HepG2 (cell line): Measurements from ENCODE around the gene ANO6. TPM values are rescaled to one million over a fixed set of nuclear protein-coding genes. Genes with fewer than 3 reads are reported as not detected.

Source experiments
- CEBPB ChIP-seq: IDR thresholded peaks from 2 replicates; pipeline ENCODE4 v1.6.1; 2011; ENCODE audit warnings: low read depth, low read length, improper control_type of control experiment, borderline replicate concordance
- HOXA5 ChIP-seq: sonication (generic); formaldehyde crosslinking; IDR thresholded peaks from 2 replicates; pipeline ENCODE4 v1.4.0; 2020; ENCODE audit warnings: missing genetic modification reagents
- NFKB2 ChIP-seq: sonication (generic); formaldehyde crosslinking; IDR thresholded peaks from 2 replicates; pipeline ENCODE4 v1.4.0; 2020; ENCODE audit warnings: missing genetic modification reagents, borderline replicate concordance
- PHF20 ChIP-seq: sonication (generic); formaldehyde crosslinking; IDR thresholded peaks from 2 replicates; pipeline ENCODE4 v1.5.0; 2020; ENCODE audit warnings: mild to moderate bottlenecking, missing genetic modification reagents
- SMAD1 ChIP-seq: sonication (generic); formaldehyde crosslinking; IDR thresholded peaks from 2 replicates; pipeline ENCODE4 v1.4.0; 2020; ENCODE audit warnings: missing genetic modification reagents, low read depth, mild to moderate bottlenecking, borderline replicate concordance
- TP53 ChIP-seq: sonication (generic); formaldehyde crosslinking; conservative IDR thresholded peaks from 2 replicates; pipeline ENCODE4 v1.4.0; 2020; ENCODE audit warnings: missing genetic modification reagents
- ZBTB38 ChIP-seq: sonication (generic); formaldehyde crosslinking; IDR thresholded peaks from 2 replicates; pipeline ENCODE4 v1.5.1; 2020; ENCODE audit warnings: mild to moderate bottlenecking, missing genetic modification reagents
- ZNF543 ChIP-seq: sonication (generic); formaldehyde crosslinking; IDR thresholded peaks from 2 replicates; pipeline ENCODE4 v1.4.0; 2020; ENCODE audit warnings: mild to moderate bottlenecking, missing genetic modification reagents
- ZNF790 ChIP-seq: sonication (generic); formaldehyde crosslinking; IDR thresholded peaks from 2 replicates; pipeline ENCODE4 v1.8.0; 2022; ENCODE audit warnings: missing genetic modification reagents, mild to moderate bottlenecking, borderline replicate concordance
- polyA plus RNA-seq, 8 experiments: library from polyadenylated mRNA; depleted of rRNA in 3 of 8; stranded (reverse) in 7 of 8; unstranded in 1 of 8; fragments of >200 nt; fragmentation: Illumina TruSeq in 4 of 8; extraction: Trizol in 4 of 8; gene quantifications; 2 replicates each; pipeline versions ENCODE4 v1.2.1 to v1.2.3, GENCODE V29; 2011 to 2016; ENCODE audit warnings: low read depth in 4 of 8, missing spikeins in 1 of 8, mixed read lengths in 1 of 8; ENCODE audit not compliant: insufficient read depth in 1 of 8
- total RNA-seq, 5 experiments: library from RNA; depleted of rRNA; stranded (reverse); fragments of >200 nt; fragmentation: Illumina TruSeq; extraction: Trizol; gene quantifications; 2 replicates each; pipeline ENCODE4 v1.2.3, GENCODE V29; 2016; ENCODE audit warnings: low read depth in 1 of 5
- TF ChIP-seq, protein P1 (sequence below): sonication (generic); formaldehyde crosslinking; IDR thresholded peaks from 2 replicates; pipeline ENCODE4 v1.4.0; 2020; ENCODE audit warnings: missing genetic modification reagents, borderline replicate concordance
- TF ChIP-seq, protein P2 (sequence below): sonication (generic); formaldehyde crosslinking; IDR thresholded peaks from one replicate; pipeline ENCODE4 v1.5.1; 2020; ENCODE audit warnings: mild to moderate bottlenecking, missing genetic modification reagents; ENCODE audit errors: not compliant biosample characterization
- TF ChIP-seq, protein P3 (sequence below): IDR thresholded peaks from 2 replicates; pipeline ENCODE4 v1.6.1; 2016; ENCODE audit warnings: mild to moderate bottlenecking

Gene ANO6
- total and polyA plus RNA-seq, 2 of the 13 experiments (the other 11 are each of a cell fraction or from before 2014, with no cell fraction given): 37.8 to 57.1 TPM

DNA sequence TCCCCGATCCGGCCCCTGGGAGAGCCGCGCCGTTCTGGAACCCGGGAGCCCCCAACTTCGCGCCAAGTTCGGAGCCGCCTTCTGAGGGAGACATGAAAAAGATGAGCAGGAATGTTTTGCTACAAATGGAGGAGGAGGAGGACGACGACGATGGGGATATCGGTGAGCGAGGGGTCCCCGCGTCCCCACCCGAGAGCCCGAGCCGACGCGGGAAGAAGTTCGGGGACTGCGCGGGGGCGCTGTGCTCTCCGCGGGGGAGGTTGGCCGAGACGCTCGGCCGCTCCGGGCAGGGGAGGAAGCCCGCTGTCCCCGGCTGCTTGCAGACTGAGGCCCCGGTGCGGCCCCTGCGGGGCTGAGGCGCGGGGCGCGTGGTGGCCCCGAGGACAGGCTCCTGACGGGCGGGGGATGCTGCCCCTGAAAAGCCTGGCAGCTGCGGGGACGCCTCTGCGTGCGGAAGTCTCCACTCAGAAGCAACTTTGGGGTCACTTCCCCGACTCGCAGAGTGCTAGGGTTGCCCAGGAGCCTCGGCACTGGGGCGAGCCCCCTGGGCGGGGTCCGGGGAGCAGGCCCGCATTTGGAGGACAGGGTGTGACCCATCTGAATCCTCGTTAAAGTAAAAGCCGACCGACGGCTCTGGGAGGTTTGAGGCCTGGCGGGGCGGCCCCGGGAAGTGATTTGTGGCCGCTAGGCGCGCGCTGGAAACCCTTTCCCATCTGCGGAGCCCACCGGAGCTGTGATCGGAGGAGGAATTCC is 511 bp downstream of the ANO6 start (continued):
- TF ChIP-seq, protein P1, sequence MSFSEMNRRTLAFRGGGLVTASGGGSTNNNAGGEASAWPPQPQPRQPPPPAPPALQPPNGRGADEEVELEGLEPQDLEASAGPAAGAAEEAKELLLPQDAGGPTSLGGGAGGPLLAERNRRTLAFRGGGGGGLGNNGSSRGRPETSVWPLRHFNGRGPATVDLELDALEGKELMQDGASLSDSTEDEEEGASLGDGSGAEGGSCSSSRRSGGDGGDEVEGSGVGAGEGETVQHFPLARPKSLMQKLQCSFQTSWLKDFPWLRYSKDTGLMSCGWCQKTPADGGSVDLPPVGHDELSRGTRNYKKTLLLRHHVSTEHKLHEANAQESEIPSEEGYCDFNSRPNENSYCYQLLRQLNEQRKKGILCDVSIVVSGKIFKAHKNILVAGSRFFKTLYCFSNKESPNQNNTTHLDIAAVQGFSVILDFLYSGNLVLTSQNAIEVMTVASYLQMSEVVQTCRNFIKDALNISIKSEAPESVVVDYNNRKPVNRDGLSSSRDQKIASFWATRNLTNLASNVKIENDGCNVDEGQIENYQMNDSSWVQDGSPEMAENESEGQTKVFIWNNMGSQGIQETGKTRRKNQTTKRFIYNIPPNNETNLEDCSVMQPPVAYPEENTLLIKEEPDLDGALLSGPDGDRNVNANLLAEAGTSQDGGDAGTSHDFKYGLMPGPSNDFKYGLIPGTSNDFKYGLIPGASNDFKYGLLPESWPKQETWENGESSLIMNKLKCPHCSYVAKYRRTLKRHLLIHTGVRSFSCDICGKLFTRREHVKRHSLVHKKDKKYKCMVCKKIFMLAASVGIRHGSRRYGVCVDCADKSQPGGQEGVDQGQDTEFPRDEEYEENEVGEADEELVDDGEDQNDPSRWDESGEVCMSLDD (CRISPR knock-in tag): peak; percentile 26; the same call in 1 of the 2 replicates
- TF ChIP-seq TP53 (CRISPR knock-in tag) (no peak), CEBPB (no peak), SMAD1 (CRISPR knock-in tag) (0 out of 2 replicates have a peak, but pooled peaks have one; percentile 20), ZNF543 (CRISPR knock-in tag) (no peak; the same call in 1 of the 2 replicates), HOXA5 (CRISPR knock-in tag) (no peak; the same call in 1 of the 2 replicates), ZNF790 (CRISPR knock-in tag) (0 out of 2 replicates have a peak, but pooled peaks have one; percentile 63), NFKB2 (peak; percentile 11; the same call in 1 of the 2 replicates), ZBTB38 (CRISPR knock-in tag) (no peak), PHF20 (CRISPR knock-in tag) (0 out of 2 replicates have a peak, but pooled peaks have one; percentile 32)
- TF ChIP-seq, protein P2, sequence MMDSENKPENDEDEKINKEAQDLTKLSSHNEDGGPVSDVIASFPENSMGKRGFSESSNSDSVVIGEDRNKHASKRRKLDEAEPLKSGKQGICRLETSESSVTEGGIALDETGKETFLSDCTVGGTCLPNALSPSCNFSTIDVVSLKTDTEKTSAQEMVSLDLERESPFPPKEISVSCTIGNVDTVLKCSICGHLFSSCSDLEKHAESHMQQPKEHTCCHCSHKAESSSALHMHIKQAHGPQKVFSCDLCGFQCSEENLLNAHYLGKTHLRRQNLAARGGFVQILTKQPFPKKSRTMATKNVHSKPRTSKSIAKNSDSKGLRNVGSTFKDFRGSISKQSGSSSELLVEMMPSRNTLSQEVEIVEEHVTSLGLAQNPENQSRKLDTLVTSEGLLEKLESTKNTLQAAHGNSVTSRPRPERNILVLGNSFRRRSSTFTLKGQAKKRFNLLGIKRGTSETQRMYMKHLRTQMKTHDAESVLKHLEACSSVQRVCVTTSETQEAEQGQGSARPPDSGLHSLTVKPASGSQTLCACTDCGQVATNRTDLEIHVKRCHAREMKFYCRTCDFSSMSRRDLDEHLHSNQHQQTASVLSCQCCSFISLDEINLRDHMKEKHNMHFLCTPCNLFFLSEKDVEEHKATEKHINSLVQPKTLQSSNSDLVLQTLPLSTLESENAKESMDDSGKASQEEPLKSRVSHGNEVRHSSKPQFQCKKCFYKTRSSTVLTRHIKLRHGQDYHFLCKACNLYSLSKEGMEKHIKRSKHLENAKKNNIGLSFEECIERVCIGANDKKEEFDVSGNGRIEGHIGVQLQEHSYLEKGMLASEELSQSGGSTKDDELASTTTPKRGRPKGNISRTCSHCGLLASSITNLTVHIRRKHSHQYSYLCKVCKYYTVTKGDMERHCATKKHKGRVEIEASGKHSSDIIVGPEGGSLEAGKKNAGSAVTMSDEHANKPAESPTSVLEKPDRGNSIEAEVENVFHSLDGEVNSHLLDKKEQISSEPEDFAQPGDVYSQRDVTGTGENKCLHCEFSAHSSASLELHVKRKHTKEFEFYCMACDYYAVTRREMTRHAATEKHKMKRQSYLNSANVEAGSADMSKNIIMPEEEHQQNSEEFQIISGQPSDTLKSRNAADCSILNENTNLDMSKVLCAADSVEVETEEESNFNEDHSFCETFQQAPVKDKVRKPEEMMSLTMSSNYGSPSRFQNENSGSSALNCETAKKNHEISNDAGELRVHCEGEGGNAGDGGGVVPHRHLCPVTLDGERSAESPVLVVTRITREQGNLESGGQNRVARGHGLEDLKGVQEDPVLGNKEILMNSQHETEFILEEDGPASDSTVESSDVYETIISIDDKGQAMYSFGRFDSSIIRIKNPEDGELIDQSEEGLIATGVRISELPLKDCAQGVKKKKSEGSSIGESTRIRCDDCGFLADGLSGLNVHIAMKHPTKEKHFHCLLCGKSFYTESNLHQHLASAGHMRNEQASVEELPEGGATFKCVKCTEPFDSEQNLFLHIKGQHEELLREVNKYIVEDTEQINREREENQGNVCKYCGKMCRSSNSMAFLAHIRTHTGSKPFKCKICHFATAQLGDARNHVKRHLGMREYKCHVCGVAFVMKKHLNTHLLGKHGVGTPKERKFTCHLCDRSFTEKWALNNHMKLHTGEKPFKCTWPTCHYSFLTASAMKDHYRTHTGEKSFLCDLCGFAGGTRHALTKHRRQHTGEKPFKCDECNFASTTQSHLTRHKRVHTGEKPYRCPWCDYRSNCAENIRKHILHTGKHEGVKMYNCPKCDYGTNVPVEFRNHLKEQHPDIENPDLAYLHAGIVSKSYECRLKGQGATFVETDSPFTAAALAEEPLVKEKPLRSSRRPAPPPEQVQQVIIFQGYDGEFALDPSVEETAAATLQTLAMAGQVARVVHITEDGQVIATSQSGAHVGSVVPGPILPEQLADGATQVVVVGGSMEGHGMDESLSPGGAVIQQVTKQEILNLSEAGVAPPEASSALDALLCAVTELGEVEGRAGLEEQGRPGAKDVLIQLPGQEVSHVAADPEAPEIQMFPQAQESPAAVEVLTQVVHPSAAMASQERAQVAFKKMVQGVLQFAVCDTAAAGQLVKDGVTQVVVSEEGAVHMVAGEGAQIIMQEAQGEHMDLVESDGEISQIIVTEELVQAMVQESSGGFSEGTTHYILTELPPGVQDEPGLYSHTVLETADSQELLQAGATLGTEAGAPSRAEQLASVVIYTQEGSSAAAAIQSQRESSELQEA (CRISPR knock-in tag): peak; percentile 37
- TF ChIP-seq, protein P3, sequence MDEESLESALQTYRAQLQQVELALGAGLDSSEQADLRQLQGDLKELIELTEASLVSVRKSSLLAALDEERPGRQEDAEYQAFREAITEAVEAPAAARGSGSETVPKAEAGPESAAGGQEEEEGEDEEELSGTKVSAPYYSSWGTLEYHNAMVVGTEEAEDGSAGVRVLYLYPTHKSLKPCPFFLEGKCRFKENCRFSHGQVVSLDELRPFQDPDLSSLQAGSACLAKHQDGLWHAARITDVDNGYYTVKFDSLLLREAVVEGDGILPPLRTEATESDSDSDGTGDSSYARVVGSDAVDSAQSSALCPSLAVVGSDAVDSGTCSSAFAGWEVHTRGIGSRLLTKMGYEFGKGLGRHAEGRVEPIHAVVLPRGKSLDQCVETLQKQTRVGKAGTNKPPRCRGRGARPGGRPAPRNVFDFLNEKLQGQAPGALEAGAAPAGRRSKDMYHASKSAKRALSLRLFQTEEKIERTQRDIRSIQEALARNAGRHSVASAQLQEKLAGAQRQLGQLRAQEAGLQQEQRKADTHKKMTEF (CRISPR knock-in tag): peak; percentile 58; the same call in 1 of the 2 replicates
